H1 (cell line): ENCODE results near the gene NXPH1. TPM values are rescaled to one million over a fixed set of nuclear protein-coding genes. Genes with fewer than 3 reads are reported as not detected.
A peak's percentile ranks its signal among the peaks of the same experiment; 100 is the strongest.

ENCODE experiments used
- EP300 ChIP-seq, 2 experiments: IDR thresholded peaks; 1 replicate in 1 of 2; 2 replicates in 1 of 2; pipeline ENCODE4 v1.6.1; 2011 to 2012; ENCODE audit warnings: low read depth in 2 of 2, low read length in 2 of 2, mild to moderate bottlenecking in 2 of 2, borderline replicate concordance in 1 of 2, inconsistent platforms in 1 of 2, moderate library complexity in 1 of 2
- FOSL1 ChIP-seq: IDR thresholded peaks from 2 replicates; pipeline ENCODE4 v1.6.1; 2011; ENCODE audit warnings: mild to moderate bottlenecking, low read depth, low read length, moderate library complexity; ENCODE audit not compliant: insufficient read depth
- HDAC2 ChIP-seq, 2 experiments: fragments of 300-600 bp in 1 of 2; sonication (generic) in 1 of 2; IDR thresholded peaks; 2 replicates each; pipeline ENCODE4 v1.6.1; 2011 to 2012; ENCODE audit warnings: low read depth in 2 of 2, low read length in 2 of 2, mild to moderate bottlenecking in 2 of 2, moderate library complexity in 2 of 2, borderline replicate concordance in 1 of 2, inconsistent platforms in 1 of 2
- RAD21 ChIP-seq, 2 experiments: IDR thresholded peaks in 1 of 2; conservative IDR thresholded peaks in 1 of 2; 2 replicates each; pipeline ENCODE4 v1.6.1; 2011; ENCODE audit warnings: low read depth in 2 of 2, low read length in 2 of 2, improper control_type of control experiment in 1 of 2, inconsistent platforms in 1 of 2, mild to moderate bottlenecking in 1 of 2, moderate library complexity in 1 of 2
- polyA plus RNA-seq, 7 experiments: library from polyadenylated mRNA; depleted of rRNA in 3 of 7; stranded (reverse) in 5 of 7; unstranded in 2 of 7; fragments of >200 nt in 5 of 7; fragments of 200-250 nt in 2 of 7; gene quantifications; 1 replicate in 5 of 7; 2 replicates in 1 of 7; 4 replicates in 1 of 7; pipeline versions ENCODE4 v1.2.1 to v1.2.3, GENCODE V29; 2011 to 2013; ENCODE audit warnings: missing spikeins in 2 of 7, mixed read lengths in 2 of 7
- total RNA-seq: library from RNA; stranded (reverse); fragmentation: NEBNext Ultra II Directional; extraction: Animal tissue kit (Norgen Biotek cat#: 25700); gene quantifications from 2 replicates; pipeline ENCODE4 v1.2.1, GENCODE V29; 2021
- TF ChIP-seq, protein P1 (sequence below), 3 experiments: IDR thresholded peaks; 1 replicate in 2 of 3; 2 replicates in 1 of 3; pipeline versions ENCODE4 v1.5.1 to v1.6.1; 2011; ENCODE audit warnings: low read length in 3 of 3, mild to moderate bottlenecking in 3 of 3, inconsistent platforms in 2 of 3, low read depth in 1 of 3, moderate library complexity in 1 of 3; ENCODE audit not compliant: insufficient read depth in 1 of 3; ENCODE audit errors: control extremely low read depth in 1 of 3

Gene NXPH1
- total and polyA plus RNA-seq, 2 of the 8 experiments (the other 6 are each of a cell fraction or from before 2014, with no cell fraction given), result 0.14 to 1.0 TPM

DNA sequence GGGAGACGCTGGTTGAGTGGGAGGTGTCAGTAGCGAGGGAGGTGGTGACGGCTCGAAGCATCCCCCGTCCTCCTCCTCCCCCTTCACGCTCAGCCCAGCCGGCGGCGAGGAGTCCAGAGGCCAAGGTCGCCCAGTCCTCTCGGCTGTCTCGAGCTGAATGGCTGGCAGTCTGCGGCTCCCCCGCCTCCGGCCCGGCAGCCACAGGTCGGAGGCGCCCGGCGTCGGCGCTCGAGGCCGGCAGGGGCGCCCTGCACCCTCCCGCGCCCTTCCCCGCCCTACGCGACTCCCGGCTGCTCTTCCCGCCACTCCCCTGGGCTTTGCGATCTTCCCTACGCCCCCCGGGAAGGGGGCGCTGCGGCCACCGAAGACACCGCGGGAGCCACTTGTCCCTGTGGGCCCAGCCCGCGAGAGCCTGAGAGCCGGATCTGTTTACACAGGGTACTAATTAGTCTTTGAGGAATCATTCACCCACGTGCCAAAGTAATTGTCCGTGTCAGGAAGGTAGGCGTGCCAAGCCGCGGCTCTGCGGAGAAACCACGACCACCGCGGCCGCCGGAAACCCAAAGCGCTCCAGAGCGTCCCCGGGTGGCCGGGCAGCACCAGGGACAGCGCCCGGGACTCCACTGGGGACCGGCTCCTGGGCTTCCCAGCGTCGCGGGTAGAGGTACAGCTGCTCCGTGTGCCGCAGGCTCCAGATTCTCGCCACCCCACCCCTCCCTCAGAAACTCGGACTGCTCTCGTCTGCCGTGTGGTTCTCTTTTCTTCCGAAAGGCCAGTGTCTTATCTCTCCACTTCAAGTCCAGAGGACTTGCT lies at the start of gene NXPH1 (continued):
- TF ChIP-seq FOSL1, result no peak
- peak; percentile 85 to 88; a peak in 3 of 4 replicates for TF ChIP-seq HDAC2 (IDR thresholded peaks at IDR 0.05; ENCODE audit: borderline replicate concordance in 1 of 2, low read depth in 2 of 2, low read length in 2 of 2)
- TF ChIP-seq, protein P1, sequence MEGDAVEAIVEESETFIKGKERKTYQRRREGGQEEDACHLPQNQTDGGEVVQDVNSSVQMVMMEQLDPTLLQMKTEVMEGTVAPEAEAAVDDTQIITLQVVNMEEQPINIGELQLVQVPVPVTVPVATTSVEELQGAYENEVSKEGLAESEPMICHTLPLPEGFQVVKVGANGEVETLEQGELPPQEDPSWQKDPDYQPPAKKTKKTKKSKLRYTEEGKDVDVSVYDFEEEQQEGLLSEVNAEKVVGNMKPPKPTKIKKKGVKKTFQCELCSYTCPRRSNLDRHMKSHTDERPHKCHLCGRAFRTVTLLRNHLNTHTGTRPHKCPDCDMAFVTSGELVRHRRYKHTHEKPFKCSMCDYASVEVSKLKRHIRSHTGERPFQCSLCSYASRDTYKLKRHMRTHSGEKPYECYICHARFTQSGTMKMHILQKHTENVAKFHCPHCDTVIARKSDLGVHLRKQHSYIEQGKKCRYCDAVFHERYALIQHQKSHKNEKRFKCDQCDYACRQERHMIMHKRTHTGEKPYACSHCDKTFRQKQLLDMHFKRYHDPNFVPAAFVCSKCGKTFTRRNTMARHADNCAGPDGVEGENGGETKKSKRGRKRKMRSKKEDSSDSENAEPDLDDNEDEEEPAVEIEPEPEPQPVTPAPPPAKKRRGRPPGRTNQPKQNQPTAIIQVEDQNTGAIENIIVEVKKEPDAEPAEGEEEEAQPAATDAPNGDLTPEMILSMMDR (IDR thresholded peaks at IDR 0.05; ENCODE audit: control extremely low read depth in 1 of 3, insufficient read depth in 1 of 3, low read depth in 1 of 3, low read length in 3 of 3), result peak; percentile 24 to 41 (median 29); a peak in 3 of 4 replicates
- peak; percentile 6 to 20; a peak in 2 of 4 replicates for TF ChIP-seq RAD21 (IDR thresholded peaks at IDR 0.05 in 1 of 2, conservative IDR thresholded peaks at IDR 0.05 in 1 of 2; ENCODE audit: low read depth in 2 of 2, low read length in 2 of 2)
- peak in 1 of 2 experiments; percentile 31; a peak in 1 of 3 replicates for TF ChIP-seq EP300 (IDR thresholded peaks at IDR 0.05; ENCODE audit: borderline replicate concordance in 1 of 2, low read depth in 2 of 2, low read length in 2 of 2)
